C4-2B (cell line): ENCODE measurements around the gene AZIN2.

Experiments
- H3K27ac ChIP-seq: fragments of 450-650 bp; 2 replicates; pipeline ENCODE4 v1.5.1; 2017
- CTCF ChIP-seq: fragments of 450-650 bp; conservative IDR thresholded peaks from 2 replicates; pipeline ENCODE4 v1.5.1; 2017; ENCODE audit warnings: mild to moderate bottlenecking
- ZFX ChIP-seq: fragments of 450-650 bp; IDR thresholded peaks from 2 replicates; pipeline ENCODE4 v1.6.1; 2017

AZIN2 gene

GRCh38 chr1:33163621-33164519 is 82.9 kb downstream of the AZIN2 start:
- H3K27ac ChIP-seq: no peak overlapping the region
- TF ChIP-seq CTCF (no peak), ZFX (no peak)

- H3K27ac ChIP-seq: no peak overlapping the region
- TF ChIP-seq ZFX: no peak
- TF ChIP-seq CTCF: no peak
Measured at GRCh38 chr1:33165209-33165608, 84.3 kb downstream of the AZIN2 start.

DNA sequence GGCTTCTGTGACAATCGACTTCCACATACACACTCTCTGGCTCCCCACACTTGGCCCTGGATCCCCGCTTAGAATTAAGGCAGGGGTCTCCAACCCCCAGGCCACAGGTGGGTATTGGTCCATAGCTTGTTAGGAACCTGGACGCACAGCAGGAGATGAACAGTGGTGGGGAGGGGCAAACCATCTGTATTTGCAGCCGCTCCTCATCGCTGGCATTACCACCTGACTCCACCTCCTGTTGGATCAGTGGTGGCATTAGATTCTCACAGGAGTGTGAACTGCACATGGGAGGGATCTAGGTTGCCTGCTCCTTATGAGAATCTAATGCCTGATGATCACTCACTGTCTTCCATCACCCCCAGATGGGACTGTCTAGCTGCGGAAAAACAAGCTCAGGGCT is 84.9 kb downstream of the AZIN2 start:
- TF ChIP-seq CTCF: no peak
- no peak for TF ChIP-seq ZFX
- no peak overlapping the region for H3K27ac ChIP-seq

DNA sequence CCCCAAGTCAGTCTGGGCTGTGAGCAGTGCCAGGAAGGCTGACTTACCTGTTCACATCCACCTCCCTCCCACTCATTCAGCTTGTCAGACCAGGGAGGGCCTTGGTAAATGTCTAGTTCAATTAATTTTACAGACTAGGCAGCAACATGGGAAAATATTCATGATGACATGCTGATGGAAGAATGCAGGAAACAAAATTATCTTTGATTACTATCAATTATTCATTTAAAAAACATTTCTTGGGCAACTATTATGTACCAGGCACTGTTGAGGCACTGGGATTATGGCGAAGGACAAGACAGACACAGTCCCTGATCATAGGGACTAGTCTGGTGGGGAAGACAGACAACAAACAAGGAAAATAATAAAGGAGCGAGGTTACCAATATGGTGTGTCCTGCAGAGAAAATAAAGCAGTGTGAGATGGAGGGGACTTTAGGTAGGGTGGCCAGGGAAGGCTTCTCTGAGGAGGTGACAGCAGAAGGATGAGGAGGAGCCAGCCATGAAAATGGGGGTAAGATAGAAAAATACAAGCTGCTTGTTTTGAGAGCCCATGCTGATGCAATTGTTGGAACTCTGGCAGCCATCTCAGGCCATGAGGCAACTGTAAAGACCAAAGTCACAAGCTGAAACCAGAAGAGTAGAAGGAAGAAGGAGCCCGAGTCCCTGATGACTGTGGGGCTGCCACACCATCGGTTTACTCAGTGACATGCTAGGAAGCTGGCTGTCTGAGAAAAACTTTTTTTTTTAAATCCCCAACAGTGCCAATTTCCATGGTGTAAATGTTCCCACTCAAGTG is 86.9 kb downstream of the AZIN2 start:
- H3K27ac ChIP-seq: no peak overlapping the region
- TF ChIP-seq CTCF (no peak), ZFX (no peak)

DNA sequence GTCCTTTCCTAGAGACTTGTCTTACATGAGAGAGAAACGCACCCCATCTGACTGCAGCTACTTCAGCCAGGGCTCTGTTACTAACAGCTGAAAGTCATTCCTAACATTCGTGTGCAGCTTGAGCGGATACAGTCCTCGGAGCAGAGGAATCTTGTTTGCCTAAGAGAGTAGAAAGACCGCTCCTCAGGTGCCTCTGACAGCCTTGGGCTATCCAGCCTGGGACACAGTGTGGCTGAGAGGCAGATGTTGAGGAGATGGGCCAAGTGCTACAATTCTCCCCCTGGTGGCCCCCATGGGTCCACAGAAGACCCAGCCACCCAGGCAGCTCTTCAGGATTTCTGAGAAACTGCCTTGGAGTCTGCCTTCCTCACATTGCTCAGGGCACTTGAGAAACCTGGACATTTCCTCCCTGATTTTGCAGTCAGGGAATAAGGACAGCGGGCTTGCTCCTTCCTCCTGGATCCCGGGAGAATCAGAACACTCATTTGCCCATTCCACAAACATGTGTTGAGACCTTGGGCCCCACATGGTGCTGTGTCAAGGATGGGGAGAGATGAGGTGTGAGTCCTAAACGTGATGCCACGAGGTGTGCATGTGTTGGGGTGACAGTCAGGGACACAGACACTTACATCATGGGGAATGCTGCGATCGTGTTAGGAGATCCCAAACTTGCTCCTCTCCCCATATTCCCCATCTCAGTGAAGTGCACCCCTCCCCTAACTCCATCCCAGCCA is 87.8 kb downstream of the AZIN2 start:
- TF ChIP-seq ZFX: no peak
- no peak for TF ChIP-seq CTCF
- no peak overlapping the region for H3K27ac ChIP-seq

GRCh38 chr1:33169290-33170055 is 88.5 kb downstream of the AZIN2 start:
- no peak overlapping the region for H3K27ac ChIP-seq
- TF ChIP-seq ZFX (no peak), CTCF (no peak)
